HepG2 (cell line): ENCODE measurements around the gene TRDN. TPM values are rescaled to one million over a fixed set of nuclear protein-coding genes. Genes with fewer than 3 reads are reported as not detected.

Experiments used
- ATAC-seq: fragments of 200-7000 bp; cut with Tn5 transposase; 3 replicates; pipeline ENCODE4 v1.9.1; 2020; ENCODE audit warnings: mild to moderate bottlenecking, moderate library complexity
- BruUV-seq: library from RNA; stranded (reverse); fragments of 400-500 nt; replicated peaks from 2 replicates; lab custom pipeline; 2021; lab: Mats Ljungman, UMichigan
- CTCF ChIA-PET: fragments of 300-600 bp; formaldehyde crosslinking; extraction: SDS; loops from one replicate; lab custom pipeline; 2021; ENCODE audit warnings: low total read pairs, inconsistent platforms, low intra/inter-chr PET ratio; lab: Yijun Ruan, JAX
- POLR2A ChIA-PET: fragments of 350-600 bp; sonication (Branson Sonifier 250); formaldehyde crosslinking; loops from one replicate; lab custom pipeline; 2020; ENCODE audit warnings: antibody characterized with exemption, inconsistent platforms; lab: Yijun Ruan, JAX
- DNase-seq: peaks from one replicate; pipeline ENCODE4 v3.0.0-alpha.2; 2015; ENCODE audit warnings: low spot score
- FAIRE-seq: peaks from 3 replicates; lab custom pipeline; 2011; peaks lifted over from hg19 to GRCh38; lab: Jason Lieb, UNC
- H2AFZ ChIP-seq: one replicate; pipeline ENCODE4 v1.6.1; 2011; ENCODE audit warnings: low read length, inconsistent platforms
- H3K27ac ChIP-seq: fragments of 300-600 bp; 3 replicates; pipeline ENCODE4 v1.8.0; 2011; ENCODE audit warnings: mixed run types, mild to moderate bottlenecking, mixed read lengths, low read length, inconsistent platforms; ENCODE audit not compliant: insufficient read depth; ENCODE audit errors: extremely low read length
- H3K27me3 ChIP-seq, 2 experiments: fragments of 200-600 bp in 1 of 2; 2 replicates in 1 of 2; 3 replicates in 1 of 2; pipeline versions ENCODE4 v1.6.0 to v1.8.0; 2011; ENCODE audit warnings: low read length in 2 of 2, mild to moderate bottlenecking in 2 of 2, moderate library complexity in 2 of 2, inconsistent platforms in 1 of 2; ENCODE audit not compliant: insufficient read depth in 2 of 2, control insufficient read depth in 1 of 2
- H3K36me3 ChIP-seq, 2 experiments: fragments of 200-600 bp in 1 of 2; replicated peaks in 1 of 2; 2 replicates in 1 of 2; 3 replicates in 1 of 2; pipeline versions ENCODE4 v1.5.1 to v1.8.0; 2011; ENCODE audit warnings: low read length in 2 of 2, inconsistent platforms in 1 of 2; ENCODE audit not compliant: insufficient read depth in 2 of 2, control insufficient read depth in 1 of 2
- H3K4me1 ChIP-seq: 2 replicates; pipeline ENCODE4 v1.5.1; 2012; ENCODE audit warnings: low read length, inconsistent platforms; ENCODE audit not compliant: insufficient read depth
- H3K4me2 ChIP-seq: 2 replicates; pipeline ENCODE4 v1.6.0; 2011; ENCODE audit warnings: low read depth, low read length, inconsistent platforms
- H3K4me3 ChIP-seq, 3 experiments: fragments of 200-600 bp in 1 of 3; sonication (generic), shearing (Covaris generic) in 1 of 3; replicated peaks in 1 of 3; 2 replicates each; pipeline ENCODE4 v1.5.1; 2011 to 2016; ENCODE audit warnings: low read length in 3 of 3, inconsistent platforms in 2 of 3, low read depth in 2 of 3, mild to moderate bottlenecking in 2 of 3, control low read depth in 1 of 3, mixed read lengths in 1 of 3; ENCODE audit not compliant: insufficient read depth in 1 of 3
- H3K79me2 ChIP-seq: one replicate; pipeline ENCODE4 v1.6.1; 2011; ENCODE audit warnings: low read length, inconsistent platforms; ENCODE audit not compliant: insufficient read depth
- H3K9ac ChIP-seq: 2 replicates; pipeline ENCODE4 v1.6.0; 2011; ENCODE audit warnings: mild to moderate bottlenecking, low read depth, low read length, inconsistent platforms; ENCODE audit not compliant: insufficient read depth
- H3K9me3 ChIP-seq: 2 replicates; pipeline ENCODE4 v1.5.1; 2012; ENCODE audit warnings: mild to moderate bottlenecking, low read length
- H4K20me1 ChIP-seq: 2 replicates; pipeline ENCODE4 v1.6.0; 2011; ENCODE audit warnings: inconsistent platforms, mild to moderate bottlenecking, low read length, moderate library complexity; ENCODE audit not compliant: insufficient read depth
- CC2D1A ChIP-seq: sonication (generic); formaldehyde crosslinking; IDR thresholded peaks from 2 replicates; pipeline ENCODE4 v1.8.1; 2023; ENCODE audit warnings: mild to moderate bottlenecking, missing genetic modification reagents
- DR1 ChIP-seq: sonication (generic); formaldehyde crosslinking; IDR thresholded peaks from 2 replicates; pipeline ENCODE4 v1.8.0; 2021; ENCODE audit warnings: mild to moderate bottlenecking, missing genetic modification reagents, inconsistent platforms
- ELK4 ChIP-seq: sonication (generic); formaldehyde crosslinking; IDR thresholded peaks from 2 replicates; pipeline ENCODE4 v1.9.0; 2021; ENCODE audit warnings: missing genetic modification reagents, borderline replicate concordance
- HINFP ChIP-seq: sonication (generic); formaldehyde crosslinking; IDR thresholded peaks from 2 replicates; pipeline ENCODE4 v1.4.0; 2020; ENCODE audit warnings: low read depth, mild to moderate bottlenecking, missing genetic modification reagents
- JUNB ChIP-seq: sonication (generic); formaldehyde crosslinking; IDR thresholded peaks from 2 replicates; pipeline ENCODE4 v1.8.0; 2022; ENCODE audit warnings: missing genetic modification reagents, mild to moderate bottlenecking, borderline replicate concordance
- MTA1 ChIP-seq: sonication (generic); formaldehyde crosslinking; IDR thresholded peaks from 2 replicates; pipeline ENCODE4 v1.4.0; 2020; ENCODE audit warnings: missing genetic modification reagents, mild to moderate bottlenecking, borderline replicate concordance
- PRDM15 ChIP-seq: sonication (generic); formaldehyde crosslinking; IDR thresholded peaks from 2 replicates; pipeline ENCODE4 v1.4.0; 2020; ENCODE audit warnings: missing genetic modification reagents
- REXO4 ChIP-seq: sonication (generic); formaldehyde crosslinking; IDR thresholded peaks from 2 replicates; pipeline ENCODE4 v1.8.0; 2022; ENCODE audit warnings: missing genetic modification reagents, mild to moderate bottlenecking, borderline replicate concordance
- RXRA ChIP-seq: sonication (generic); formaldehyde crosslinking; IDR thresholded peaks from 2 replicates; pipeline ENCODE4 v1.5.1; 2020; ENCODE audit warnings: missing genetic modification reagents
- SIN3B ChIP-seq: fragments of 150-350 bp; IDR thresholded peaks from 2 replicates; pipeline ENCODE4 v1.6.1; 2014; ENCODE audit warnings: low read length
- SRSF1 ChIP-seq: fragments of 200-400 bp; formaldehyde crosslinking; optimal IDR thresholded peaks from 2 replicates; pipeline ENCODE3; 2017; ENCODE audit warnings: mild to moderate bottlenecking, low read depth, low read length, moderate library complexity
- ZFP36L2 ChIP-seq: sonication (generic); formaldehyde crosslinking; IDR thresholded peaks from 2 replicates; pipeline ENCODE4 v1.4.0; 2020; ENCODE audit warnings: missing genetic modification reagents
- ZNF496 ChIP-seq: sonication (generic); formaldehyde crosslinking; IDR thresholded peaks from 2 replicates; pipeline ENCODE4 v1.8.1; 2023; ENCODE audit warnings: mild to moderate bottlenecking, moderate library complexity, missing genetic modification reagents; ENCODE audit not compliant: insufficient replicate concordance
- ZSCAN22 ChIP-seq: sonication (generic); formaldehyde crosslinking; IDR thresholded peaks from 2 replicates; pipeline ENCODE4 v1.4.0; 2020; ENCODE audit warnings: mild to moderate bottlenecking, missing genetic modification reagents
- WGBS: methylation state at CpG from one replicate; pipeline ENCODE4 v1.1.6; 2017; ENCODE audit warnings: low lambda C conversion rate; 5-methylcytosine and 5-hydroxymethylcytosine counted together
- in situ Hi-C: cut with HindIII; loops from 2 replicates; pipeline ENCODE4 v1.10.0; 2017; ENCODE audit warnings: low pct_unique_long_range_greater_than_20kb; ENCODE audit not compliant: extremely low pct_ligation_motif_present
- intact Hi-C: fragments of 100-400 bp; cut with micrococcal nuclease; formaldehyde crosslinking; loops from one replicate; pipeline ENCODE4 v1.10.0; 2022; ENCODE audit not compliant: unreplicated experiment
- polyA plus RNA-seq, 8 experiments: library from polyadenylated mRNA; depleted of rRNA in 3 of 8; stranded (reverse) in 7 of 8; unstranded in 1 of 8; fragments of >200 nt; fragmentation: Illumina TruSeq in 4 of 8; extraction: Trizol in 4 of 8; gene quantifications; 2 replicates each; pipeline versions ENCODE4 v1.2.1 to v1.2.3, GENCODE V29; 2011 to 2016; ENCODE audit warnings: low read depth in 4 of 8, missing spikeins in 1 of 8, mixed read lengths in 1 of 8; ENCODE audit not compliant: insufficient read depth in 1 of 8
- total RNA-seq, 5 experiments: library from RNA; depleted of rRNA; stranded (reverse); fragments of >200 nt; fragmentation: Illumina TruSeq; extraction: Trizol; gene quantifications; 2 replicates each; pipeline ENCODE4 v1.2.3, GENCODE V29; 2016; ENCODE audit warnings: low read depth in 1 of 5

TRDN gene
- total and polyA plus RNA-seq, 2 of the 13 experiments (the other 11 are each of a cell fraction or from before 2014, with no cell fraction given) = not detected

GRCh38 chr6:123210645-123211044 is 426.1 kb downstream of the TRDN start:
- Histone ChIP-seq H3K4me1 (no peaks in the 10 kb centered on the region), H2AFZ (no peak overlapping the region), H3K4me3 (no peak overlapping the region), H3K4me2 (no peak overlapping the region), H3K79me2 (no peaks in the 10 kb centered on the region), H4K20me1 (no peaks in the 10 kb centered on the region), H3K9ac (no peak overlapping the region), H3K27me3 (no peaks in the 10 kb centered on the region), H3K27ac (no peak overlapping the region), H3K36me3 (no peaks in the 10 kb centered on the region), H3K9me3 (peaks cover 65% of the 10 kb centered on the region)
- ChIA-PET POLR2A (no interaction called here), CTCF (no interaction called here)
- TF ChIP-seq PRDM15 (CRISPR knock-in tag) = no peak
- TF ChIP-seq JUNB (CRISPR knock-in tag) = no peak
- no peak for TF ChIP-seq HINFP (CRISPR knock-in tag)
- TF ChIP-seq CC2D1A (CRISPR knock-in tag) = no peak
- TF ChIP-seq ELK4 (CRISPR knock-in tag) = no peak
- TF ChIP-seq RXRA (CRISPR knock-in tag) = no peak
- TF ChIP-seq SIN3B = no peak
- no peak for TF ChIP-seq ZFP36L2 (CRISPR knock-in tag)
- TF ChIP-seq MTA1 = no peak
- TF ChIP-seq ZNF496 (CRISPR knock-in tag) = no peak
- no peak for TF ChIP-seq ZSCAN22 (CRISPR knock-in tag)
- no peak for TF ChIP-seq REXO4
- TF ChIP-seq DR1 = no peak
- TF ChIP-seq SRSF1 = no peak
- in situ Hi-C loops (no loop called here), intact Hi-C loops (no loop called here)
- no TSS peak for BruUV-seq
- DNase-seq (no peak), FAIRE-seq (no peak), ATAC-seq (no peak)
- WGBS = 36% methylated on average over 2 of the region's 2 CpGs
